ENCODE measurements around the gene SLC35G1.
A peak's percentile ranks its signal among the peaks of the same experiment; 100 is the strongest.

The SLC35G1 gene

DNA sequence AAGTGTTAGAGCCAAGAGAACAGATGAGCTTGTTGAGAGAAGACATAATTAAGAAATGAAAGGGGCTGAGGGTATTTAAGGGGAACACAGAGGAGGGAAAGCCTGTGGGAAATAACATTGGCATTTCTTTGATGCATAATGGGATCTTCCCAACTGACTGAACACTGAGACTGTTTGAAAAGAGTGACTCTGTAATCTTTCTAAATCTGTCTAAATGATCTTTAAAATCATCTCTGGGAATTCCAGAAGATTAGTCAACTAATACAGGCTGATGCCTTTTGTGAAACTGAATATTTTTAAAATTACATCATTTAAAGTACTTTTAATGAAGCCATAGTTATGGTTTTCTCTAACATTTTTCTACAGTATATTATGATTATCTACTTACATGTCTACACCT is 17.4 kb upstream of the SLC35G1 start:
- in situ Hi-C loops (cut with MboI; ENCODE audit: low sequenced_read_pairs, unreplicated experiment), result no loop called here
- TF ChIP-seq CTCF (IDR thresholded peaks at IDR 0.05; ENCODE audit: borderline replicate concordance, control extremely low read depth, extremely low read depth, insufficient read depth, missing control alignments), result no peak
- DNase-seq (ENCODE audit: low spot score), result no peak

DNA sequence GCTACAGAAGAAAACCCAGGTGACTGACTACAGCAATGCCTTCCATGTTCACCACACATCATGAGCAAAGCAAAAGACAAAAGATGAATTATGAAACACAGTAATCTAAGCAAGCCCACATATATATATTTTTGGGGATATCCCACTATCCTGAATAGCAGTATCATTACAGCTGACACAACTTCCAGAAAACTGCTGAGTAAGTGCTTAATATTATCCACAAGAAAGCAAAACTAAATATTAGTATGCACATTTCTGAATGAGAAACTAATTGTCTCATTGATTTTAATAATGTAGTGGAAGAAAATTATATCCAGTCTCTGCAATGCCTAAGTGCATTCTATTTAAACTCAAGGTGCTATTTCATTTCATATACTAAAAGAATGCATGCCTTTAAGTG is 14.5 kb upstream of the SLC35G1 start:
- no peak for TF ChIP-seq CTCF (IDR thresholded peaks at IDR 0.05; ENCODE audit: borderline replicate concordance, control extremely low read depth, extremely low read depth, insufficient read depth, missing control alignments)
- DNase-seq (ENCODE audit: low spot score), result no peak

DNA sequence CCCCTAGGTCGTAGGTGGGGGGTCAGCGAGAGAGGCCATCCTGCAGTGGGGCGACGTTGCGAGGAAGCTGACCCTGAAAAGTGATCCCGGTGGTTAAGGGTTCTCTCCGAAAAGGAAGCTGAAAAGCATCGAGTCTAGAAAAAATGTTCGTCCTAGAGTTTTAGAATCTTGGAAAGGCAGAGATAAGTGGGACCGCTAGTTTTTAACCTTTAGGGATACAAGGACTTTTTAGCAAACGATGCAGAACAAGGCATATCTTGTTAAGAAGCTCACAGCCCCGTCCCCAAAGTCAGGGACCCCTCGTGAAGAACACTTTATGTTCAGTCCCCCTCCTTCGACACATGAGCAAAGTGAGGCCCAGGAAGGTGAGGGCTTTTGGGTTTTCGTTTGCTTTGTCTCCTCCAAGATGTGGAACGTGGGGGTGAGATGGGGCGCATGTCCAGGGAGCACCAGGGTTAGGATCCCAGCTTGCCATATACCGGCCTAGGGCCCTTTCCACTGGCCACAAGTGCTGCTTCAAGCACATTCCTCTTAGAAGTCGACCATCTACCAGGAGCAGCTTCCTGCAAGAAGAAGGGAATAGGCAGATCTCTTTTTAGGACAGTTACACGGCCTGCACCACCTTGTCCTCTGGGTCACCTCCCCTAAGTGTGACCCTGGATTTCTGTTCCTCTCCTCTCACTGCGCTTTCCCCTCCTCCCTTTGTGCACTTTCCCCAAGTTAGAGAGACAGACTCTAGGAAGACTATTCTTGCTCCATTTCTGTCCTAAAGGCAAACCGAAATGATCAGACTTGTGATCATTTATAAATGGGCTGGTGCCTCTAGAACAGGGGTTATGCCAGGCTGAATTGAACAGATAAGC is 969 bp downstream of the SLC35G1 start:
- in situ Hi-C loops (cut with MboI; ENCODE audit: low sequenced_read_pairs, unreplicated experiment), result no loop called here
- DNase-seq (ENCODE audit: low spot score), result peak; percentile 15
- TF ChIP-seq CTCF (IDR thresholded peaks at IDR 0.05; ENCODE audit: borderline replicate concordance, control extremely low read depth, extremely low read depth, insufficient read depth, missing control alignments), result no peak

More for the DNA sequence above, 14.5 kb upstream of the SLC35G1 start:
- in situ Hi-C loops (cut with MboI; ENCODE audit: low sequenced_read_pairs, unreplicated experiment), result no loop called here

GRCh38 chr10:93897070-93897780 is 3.4 kb downstream of the SLC35G1 start:
- in situ Hi-C loops (cut with MboI; ENCODE audit: low sequenced_read_pairs, unreplicated experiment), result no loop called here
- TF ChIP-seq CTCF (IDR thresholded peaks at IDR 0.05; ENCODE audit: borderline replicate concordance, control extremely low read depth, extremely low read depth, insufficient read depth, missing control alignments), result no peak
- no peak for DNase-seq (ENCODE audit: low spot score)

DNA sequence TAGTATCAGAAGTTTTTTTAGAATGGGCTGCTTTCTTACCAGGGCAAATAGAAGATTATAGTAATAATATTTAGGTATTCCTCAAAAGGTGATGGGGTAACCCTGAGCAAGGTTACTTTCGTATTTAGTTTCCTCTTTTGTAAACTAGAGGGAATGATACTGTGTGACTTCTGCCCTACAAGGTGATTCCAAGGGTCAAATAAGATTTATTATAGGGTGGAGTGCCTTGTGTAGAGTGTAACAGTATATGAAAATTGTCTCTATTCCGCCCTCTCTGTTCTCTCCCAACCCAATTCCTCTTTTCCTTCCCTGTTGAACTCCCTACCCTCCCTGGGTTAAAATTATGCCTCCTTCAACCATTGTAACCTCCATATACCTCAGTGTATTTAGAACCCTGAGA is 5.3 kb downstream of the SLC35G1 start:
- in situ Hi-C loops (cut with MboI; ENCODE audit: low sequenced_read_pairs, unreplicated experiment), result no loop called here
- no peak for TF ChIP-seq CTCF (IDR thresholded peaks at IDR 0.05; ENCODE audit: borderline replicate concordance, control extremely low read depth, extremely low read depth, insufficient read depth, missing control alignments)
- DNase-seq (ENCODE audit: low spot score), result no peak

DNA sequence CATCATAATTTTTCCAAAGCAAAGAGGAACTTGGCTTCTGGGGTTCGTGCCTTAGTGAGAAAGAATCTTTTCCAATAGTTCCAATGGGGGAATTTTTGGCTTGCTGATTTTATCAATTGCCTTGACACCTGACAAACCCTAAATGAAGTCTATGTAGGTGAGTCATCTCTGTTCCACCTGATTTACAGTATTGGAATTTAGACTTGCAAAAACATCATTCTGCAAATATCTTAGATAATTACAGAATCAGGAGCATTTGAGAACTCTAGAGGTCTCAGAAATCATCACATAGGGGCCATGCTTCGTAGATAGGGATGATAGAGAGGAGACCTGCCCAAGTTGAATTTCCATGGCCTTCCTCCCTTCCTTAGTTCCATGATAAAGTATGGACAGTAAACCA is 9.3 kb downstream of the SLC35G1 start:
- in situ Hi-C loops (cut with MboI; ENCODE audit: low sequenced_read_pairs, unreplicated experiment), result loop anchor here (25.0 kb wide), 2 partner anchors 409 to 534 kb away; no protein-coding TSS in a partner anchor
- no peak for TF ChIP-seq CTCF (IDR thresholded peaks at IDR 0.05; ENCODE audit: borderline replicate concordance, control extremely low read depth, extremely low read depth, insufficient read depth, missing control alignments)

More for the DNA sequence above, 9.3 kb downstream of the SLC35G1 start:
- no peak for DNase-seq (ENCODE audit: low spot score)

Data from GM13976 (cell line).